Caco-2 (cell line): ENCODE results near the gene NPSR1. TPM values are rescaled to one million over a fixed set of nuclear protein-coding genes. Genes with fewer than 3 reads are reported as not detected.
"Not testable (repeated sequence)": the region's sequence is repeated elsewhere in the genome, so short reads cannot be mapped to it uniquely, and the experiment has no call there.

Experiments
- BruUV-seq: library from RNA; stranded (reverse); fragments of 400-500 nt; replicated peaks from 2 replicates; lab custom pipeline; 2021; lab: Mats Ljungman, UMichigan
- CTCF ChIA-PET: fragments of 300-600 bp; sonication (Branson Sonifier 250); formaldehyde crosslinking; loops from one replicate; lab custom pipeline; 2022; ENCODE audit warnings: antibody characterized with exemption; lab: Charles Lee
- POLR2A ChIA-PET: fragments of 300-600 bp; sonication (Branson Sonifier 250); formaldehyde crosslinking; loops from one replicate; lab custom pipeline; 2022; ENCODE audit warnings: antibody characterized with exemption; lab: Charles Lee
- DNase-seq, 2 experiments: peaks; one replicate each; pipeline versions ENCODE4 v3.0.0 to v3.0.0-alpha.2; 2020 to 2022
- H3K27me3 ChIP-seq: replicated peaks from 2 replicates; pipeline ENCODE4 v1.6.0; 2011; ENCODE audit warnings: low read length; ENCODE audit not compliant: control insufficient read depth, insufficient read depth
- H3K36me3 ChIP-seq: 2 replicates; pipeline ENCODE4 v1.5.1; 2011; ENCODE audit warnings: low read length; ENCODE audit not compliant: control insufficient read depth, insufficient read depth
- H3K4me1 ChIP-seq: fragments of 250-450 bp; sonication (Bioruptor Pico); 2 replicates; pipeline ENCODE4 v1.5.1; 2020; ENCODE audit warnings: mild to moderate bottlenecking
- H3K4me3 ChIP-seq: 2 replicates; pipeline ENCODE4 v1.5.1; 2011; ENCODE audit warnings: low read depth, mild to moderate bottlenecking, control low read depth, low read length
- H3K9me3 ChIP-seq: fragments of 250-450 bp; sonication (Bioruptor Pico); 2 replicates; pipeline ENCODE4 v1.5.1; 2020; ENCODE audit warnings: mild to moderate bottlenecking, moderate library complexity
- H3K27ac Mint-ChIP-seq: one replicate; pipeline ENCODE4 v1.8.0; 2022; ENCODE audit warnings: mixed read lengths; ENCODE audit not compliant: unreplicated experiment
- H3K27me3 Mint-ChIP-seq: one replicate; pipeline ENCODE4 v1.8.0; 2022; ENCODE audit warnings: mixed read lengths; ENCODE audit not compliant: insufficient read depth, unreplicated experiment
- H3K36me3 Mint-ChIP-seq: one replicate; pipeline ENCODE4 v1.8.0; 2022; ENCODE audit warnings: mild to moderate bottlenecking, mixed read lengths; ENCODE audit not compliant: insufficient read depth, unreplicated experiment
- H3K4me1 Mint-ChIP-seq: one replicate; pipeline ENCODE4 v1.8.0; 2022; ENCODE audit warnings: low read depth, mixed read lengths; ENCODE audit not compliant: unreplicated experiment
- H3K4me3 Mint-ChIP-seq: one replicate; pipeline ENCODE4 v1.8.0; 2022; ENCODE audit warnings: mild to moderate bottlenecking, moderate library complexity, mixed read lengths; ENCODE audit not compliant: unreplicated experiment
- H3K9me3 Mint-ChIP-seq: one replicate; pipeline ENCODE4 v1.8.0; 2022; ENCODE audit warnings: mixed read lengths; ENCODE audit not compliant: unreplicated experiment
- CTCF ChIP-seq, 2 experiments: fragments of 200-600 bp in 1 of 2; IDR thresholded peaks; 1 replicate in 1 of 2; 2 replicates in 1 of 2; pipeline versions ENCODE4 v1.5.1 to v1.8.0; 2011 to 2022; ENCODE audit warnings: antibody characterized with exemption in 1 of 2, control low read depth in 1 of 2, inconsistent platforms in 1 of 2, low read depth in 1 of 2, low read length in 1 of 2, mild to moderate bottlenecking in 1 of 2, moderate library complexity in 1 of 2; ENCODE audit not compliant: insufficient read depth in 1 of 2, severe bottlenecking in 1 of 2, unreplicated experiment in 1 of 2
- intact Hi-C: fragments of 100-400 bp; cut with micrococcal nuclease; formaldehyde crosslinking; loops from one replicate; pipeline ENCODE4 v1.10.0; 2022; ENCODE audit not compliant: unreplicated experiment
- total RNA-seq: library from RNA; stranded (reverse); gene quantifications from 2 replicates; pipeline ENCODE4 v1.2.3, GENCODE V29; 2022

Gene NPSR1
- total RNA-seq, 1 experiment from 2014 or later = not detected

GRCh38 chr7:34875481-34875880 lies 217.5 kb downstream of the NPSR1 start:
- Mint-ChIP-seq H3K4me3 (no peak overlapping the region), H3K9me3 (no peaks in the 10 kb centered on the region), H3K27me3 (no peaks in the 10 kb centered on the region), H3K36me3 (no peaks in the 10 kb centered on the region), H3K27ac (no peak overlapping the region), H3K4me1 (no peaks in the 10 kb centered on the region)
- no peak for TF ChIP-seq CTCF (IDR thresholded peaks at IDR 0.05; ENCODE audit: insufficient read depth in 1 of 2, low read depth in 1 of 2, low read length in 1 of 2, severe bottlenecking in 1 of 2, unreplicated experiment in 1 of 2)
- Histone ChIP-seq H3K4me3 (no peak overlapping the region), H3K36me3 (no peaks in the 10 kb centered on the region), H3K27me3 (no peaks in the 10 kb centered on the region), H3K4me1 (no peaks in the 10 kb centered on the region), H3K9me3 (no peaks in the 10 kb centered on the region)
- no TSS peak for BruUV-seq
- no peak for DNase-seq
- ChIA-PET POLR2A (no interaction called here), CTCF (no interaction called here)
- intact Hi-C loops = no loop called here

- H3K27ac Mint-ChIP-seq, CTCF ChIA-PET, POLR2A ChIA-PET, H3K27me3 Mint-ChIP-seq, H3K4me1 Mint-ChIP-seq, H3K27me3 ChIP-seq, H3K4me3 ChIP-seq, H3K36me3 ChIP-seq, H3K36me3 Mint-ChIP-seq, DNase-seq, BruUV-seq, H3K4me1 ChIP-seq, H3K4me3 Mint-ChIP-seq, intact Hi-C loops: not testable (repeated sequence)
- peaks cover 12% of the 10 kb centered on the region for H3K9me3 Mint-ChIP-seq
- peaks cover 11% of the 10 kb centered on the region for H3K9me3 ChIP-seq
Observed at GRCh38 chr7:34878944-34879735, 221.1 kb downstream of the NPSR1 start.

DNA sequence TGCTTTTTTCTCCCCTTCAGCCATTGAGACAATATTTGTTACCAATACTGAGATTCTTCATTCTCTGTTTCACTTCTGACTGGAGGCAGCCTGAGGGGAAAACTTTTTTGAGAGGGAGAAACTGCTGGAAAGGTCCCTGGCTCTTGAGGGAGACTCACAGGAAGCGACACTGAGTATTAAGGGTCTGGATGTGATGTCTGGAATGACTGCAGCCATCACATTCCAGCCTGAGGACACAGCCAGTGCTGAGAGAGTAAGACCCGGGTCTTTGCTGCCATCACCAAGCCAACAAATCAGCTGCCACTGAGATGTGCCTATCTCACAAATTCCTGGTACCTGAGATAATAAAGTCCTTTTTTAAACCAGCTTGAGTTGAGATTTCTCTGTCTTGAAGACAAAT lies 221.9 kb downstream of the NPSR1 start:
- H3K4me1 ChIP-seq = no peaks in the 10 kb centered on the region
- H3K9me3 ChIP-seq = peaks cover 11% of the 10 kb centered on the region
- ChIA-PET CTCF (no interaction called here), POLR2A (no interaction called here)
- BruUV-seq = no TSS peak
- no peak for TF ChIP-seq CTCF (IDR thresholded peaks at IDR 0.05; ENCODE audit: insufficient read depth in 1 of 2, low read depth in 1 of 2, low read length in 1 of 2, severe bottlenecking in 1 of 2, unreplicated experiment in 1 of 2)
- H3K27me3 Mint-ChIP-seq = peaks cover 4% of the 10 kb centered on the region
- no peaks in the 10 kb centered on the region for H3K4me1 Mint-ChIP-seq
- no peak overlapping the region for H3K4me3 Mint-ChIP-seq
- intact Hi-C loops = no loop called here
- H3K9me3 Mint-ChIP-seq = peaks cover 12% of the 10 kb centered on the region
- no peaks in the 10 kb centered on the region for H3K36me3 ChIP-seq
- H3K27ac Mint-ChIP-seq = no peak overlapping the region
- no peaks in the 10 kb centered on the region for H3K27me3 ChIP-seq
- H3K4me3 ChIP-seq = no peak overlapping the region
- no peak for DNase-seq
- no peaks in the 10 kb centered on the region for H3K36me3 Mint-ChIP-seq

GRCh38 chr7:34883855-34884254 lies 225.8 kb downstream of the NPSR1 start:
- intact Hi-C loops, H3K4me1 ChIP-seq, H3K4me3 Mint-ChIP-seq, H3K27ac Mint-ChIP-seq, CTCF ChIA-PET, BruUV-seq, H3K27me3 ChIP-seq, H3K36me3 ChIP-seq, POLR2A ChIA-PET, H3K27me3 Mint-ChIP-seq, H3K36me3 Mint-ChIP-seq, DNase-seq, H3K4me3 ChIP-seq, H3K4me1 Mint-ChIP-seq: not testable (repeated sequence)
- H3K9me3 Mint-ChIP-seq = peaks cover 12% of the 10 kb centered on the region
- H3K9me3 ChIP-seq = peaks cover 11% of the 10 kb centered on the region
